Frontal cortex (tissue), 4 donors: ENCODE results near the gene GDPD5. TPM values are rescaled to one million over a fixed set of nuclear protein-coding genes. Genes with fewer than 3 reads are reported as not detected.

Source experiments
- DNase-seq, 2 donors: peaks; one replicate each; pipeline ENCODE4 v3.0.0; 2012; ENCODE audit warnings: low spot score in 2 of 2
- FAIRE-seq: peaks from 2 replicates; lab custom pipeline; 2012; peaks lifted over from hg19 to GRCh38; lab: Jason Lieb, UNC
- total RNA-seq: library from RNA; depleted of rRNA; stranded (reverse); fragments of >200 nt; gene quantifications from one replicate; pipeline ENCODE4 v1.2.3, GENCODE V29; 2014
- donor health status: control.
- donor health status: control.
- donor health status: control.

The GDPD5 gene
- total RNA-seq, 1 donor from 2014 or later = 12.2 TPM

DNA sequence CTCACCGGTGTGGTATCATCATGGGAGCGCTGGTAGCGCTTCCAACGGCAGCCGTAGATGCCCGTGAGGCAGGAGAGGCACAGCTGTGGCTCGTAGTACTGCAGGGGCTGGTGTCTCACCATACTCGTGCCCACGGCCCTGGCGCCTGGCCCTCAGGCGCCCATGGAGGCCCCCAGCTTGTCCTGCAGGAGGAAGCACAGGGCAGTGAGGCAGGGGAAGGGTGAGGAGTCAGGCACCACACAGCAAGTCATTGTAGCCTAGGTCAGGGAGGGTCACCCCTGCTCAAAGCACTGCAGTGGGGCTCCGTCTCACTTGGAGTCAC lies 48.2 kb downstream of the GDPD5 start:
- FAIRE-seq = no peak
- no peak for DNase-seq

DNA sequence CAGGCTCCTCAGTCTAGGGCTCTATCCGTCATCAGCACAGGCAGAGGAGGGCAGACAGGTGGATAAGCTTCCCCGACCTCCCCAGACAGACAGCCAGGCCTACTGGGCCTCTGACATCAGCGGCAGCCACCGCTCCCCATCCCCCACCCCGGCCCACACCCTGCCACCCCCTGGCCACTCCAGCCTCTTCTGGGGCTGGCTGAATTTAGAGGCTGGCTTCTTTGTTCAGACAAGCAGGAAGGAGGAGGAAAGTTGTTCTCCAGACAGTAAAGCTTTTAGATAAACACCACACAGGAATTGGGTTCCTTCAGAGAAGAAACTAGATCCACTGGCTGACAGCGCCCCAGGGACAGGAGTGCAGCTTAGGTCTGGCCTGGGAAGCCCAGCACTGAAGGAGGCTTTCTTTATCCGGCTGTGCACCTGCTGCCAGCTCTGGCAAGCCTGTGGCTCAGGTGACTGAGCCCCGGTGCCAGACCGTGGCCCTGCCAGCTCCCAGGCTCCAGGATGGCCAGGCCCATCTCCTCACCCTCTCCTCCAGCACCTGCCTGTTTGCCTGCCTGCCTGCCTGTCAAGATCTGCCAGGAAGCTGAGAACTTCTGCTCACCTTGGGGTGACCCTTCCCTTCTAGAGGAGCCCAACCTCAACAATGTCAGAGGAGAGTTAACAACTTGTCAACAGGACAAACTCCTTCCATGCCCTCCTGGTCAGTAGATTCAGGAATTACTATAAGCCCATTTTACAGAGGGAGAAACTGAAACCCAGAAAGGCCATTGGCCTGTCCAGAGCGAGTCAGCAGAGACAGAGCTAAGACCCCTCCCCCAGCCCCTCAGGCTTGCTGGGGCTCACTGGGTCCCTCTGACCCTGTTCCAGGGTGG lies 48.8 kb downstream of the GDPD5 start:
- no peak for FAIRE-seq

DNA sequence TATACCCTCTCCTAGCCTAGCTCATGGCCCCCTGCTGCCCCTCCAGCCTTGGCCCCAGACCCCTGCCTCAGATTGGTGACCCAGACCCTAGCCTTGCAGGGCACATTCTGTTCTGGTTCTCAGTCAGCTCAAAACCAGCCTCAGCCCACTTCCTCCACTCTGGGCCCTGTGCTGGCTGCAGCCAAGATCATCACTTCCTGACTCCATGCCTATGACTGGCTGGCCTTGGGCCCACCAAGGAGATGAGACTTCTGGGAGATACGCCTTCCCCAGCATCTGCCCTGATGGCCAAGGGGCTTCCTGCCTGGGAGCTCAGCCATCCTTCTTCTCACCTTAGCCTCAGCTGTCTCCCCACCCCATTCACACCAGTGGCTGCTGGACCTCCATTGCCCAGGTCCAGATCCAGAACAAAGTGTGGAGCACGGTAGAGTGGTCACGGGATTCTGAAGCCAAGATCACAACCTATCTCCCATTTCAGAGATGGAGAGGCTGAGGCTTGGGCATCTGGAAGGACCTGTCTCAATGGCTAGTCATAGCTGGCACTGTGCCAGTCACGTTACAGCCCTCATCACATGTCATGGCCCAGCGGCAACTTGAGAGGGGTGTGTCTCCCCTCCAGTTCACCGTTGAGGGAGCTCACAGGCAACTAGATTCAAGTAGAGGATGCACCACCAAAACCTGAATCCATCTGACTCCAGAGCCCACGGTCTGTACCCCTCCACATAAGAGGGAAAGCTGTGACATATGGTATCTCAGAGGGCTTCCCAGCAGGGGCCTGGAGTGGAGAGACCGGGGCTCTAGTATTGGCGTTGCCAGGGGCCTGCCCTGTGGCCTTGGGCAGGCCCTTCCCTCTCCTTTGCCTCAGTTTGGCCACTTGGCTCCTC lies 49.7 kb downstream of the GDPD5 start:
- FAIRE-seq = no peak
- no peak for DNase-seq

More for the DNA sequence above, 48.8 kb downstream of the GDPD5 start:
- no peak for DNase-seq

DNA sequence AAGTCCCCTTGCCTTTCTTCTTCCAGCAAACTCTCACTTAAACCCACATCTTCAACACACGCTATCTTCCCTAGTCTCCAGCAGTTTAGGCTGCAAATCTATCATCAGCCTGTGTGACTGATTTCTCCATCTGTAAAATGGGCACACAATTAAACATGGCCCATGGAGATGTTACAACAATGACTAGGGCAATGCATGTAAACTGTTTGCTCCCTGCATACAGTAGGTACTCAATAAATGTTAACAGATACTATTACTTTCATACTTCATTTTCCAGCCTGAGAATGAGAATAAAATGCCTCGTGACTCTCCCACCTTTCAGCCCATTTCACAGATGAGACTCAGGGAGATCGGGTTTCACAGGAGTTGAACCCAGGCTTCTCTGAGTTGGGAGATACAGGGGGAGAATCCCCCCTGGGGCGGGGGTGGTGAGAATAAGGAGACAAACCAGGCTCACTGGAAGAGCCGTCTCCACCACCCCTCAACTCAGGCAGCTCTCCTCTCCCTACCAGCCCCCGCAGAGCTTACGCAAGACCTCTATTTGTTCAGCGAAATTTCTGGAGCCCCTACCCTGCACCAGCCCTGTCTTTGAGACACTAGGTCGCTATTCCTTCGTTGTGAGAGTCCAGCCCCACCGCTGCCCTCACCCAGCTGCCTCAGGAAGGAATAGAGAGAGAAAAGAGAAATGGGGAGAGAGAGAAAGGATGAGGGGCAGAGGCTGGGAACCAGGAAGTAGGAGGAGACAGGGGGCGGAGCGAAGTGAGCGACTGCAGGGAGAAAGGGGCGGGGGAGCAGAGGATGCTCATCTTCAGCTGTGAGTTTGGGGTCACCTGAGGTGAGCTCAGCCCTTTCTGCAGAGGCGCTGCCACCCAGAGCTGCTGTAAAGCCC lies 50.6 kb downstream of the GDPD5 start:
- no peak for DNase-seq

DNA sequence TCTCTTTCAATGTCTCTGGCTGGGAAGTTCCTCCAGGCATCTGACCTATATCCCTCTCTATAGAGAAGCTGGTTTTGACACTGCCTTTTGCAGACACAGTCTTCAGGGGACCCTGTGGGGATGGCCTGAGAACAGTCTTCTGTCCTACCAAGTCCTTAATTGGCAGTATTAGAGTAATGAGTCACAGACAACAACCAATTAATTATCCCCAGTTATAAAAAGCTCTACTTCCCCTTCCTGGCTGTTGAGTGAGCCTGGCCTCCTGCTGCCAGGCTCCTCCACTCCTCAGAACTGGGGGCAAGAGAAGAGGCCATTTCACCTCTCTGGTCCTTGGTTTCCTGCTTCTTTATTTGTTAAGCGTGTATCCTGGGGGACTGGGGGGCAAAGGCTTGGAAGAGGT lies 51.5 kb downstream of the GDPD5 start:
- FAIRE-seq (no peak), DNase-seq (no peak)

More for the DNA sequence above, 50.6 kb downstream of the GDPD5 start:
- FAIRE-seq = no peak

DNA sequence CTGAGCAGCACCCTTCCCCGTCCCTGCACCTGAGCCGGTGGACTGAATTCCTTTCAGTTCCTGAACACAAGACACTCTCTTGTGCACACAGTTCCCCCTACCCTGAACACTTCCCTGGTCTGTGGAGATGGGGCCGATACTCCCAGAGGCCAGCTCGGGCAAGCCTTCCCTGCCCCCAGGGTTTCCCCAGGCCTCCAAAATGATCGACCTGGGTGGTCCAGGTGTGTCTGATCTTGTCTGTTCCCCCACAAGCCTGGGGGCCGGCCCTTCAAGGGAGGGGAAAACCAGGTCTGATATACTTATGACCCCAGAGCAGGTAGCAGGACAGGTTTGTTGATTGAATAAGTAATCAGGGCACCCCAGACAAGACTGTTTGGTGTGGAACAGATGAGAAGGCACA lies 52.1 kb downstream of the GDPD5 start:
- no peak for FAIRE-seq
- DNase-seq = no peak

DNA sequence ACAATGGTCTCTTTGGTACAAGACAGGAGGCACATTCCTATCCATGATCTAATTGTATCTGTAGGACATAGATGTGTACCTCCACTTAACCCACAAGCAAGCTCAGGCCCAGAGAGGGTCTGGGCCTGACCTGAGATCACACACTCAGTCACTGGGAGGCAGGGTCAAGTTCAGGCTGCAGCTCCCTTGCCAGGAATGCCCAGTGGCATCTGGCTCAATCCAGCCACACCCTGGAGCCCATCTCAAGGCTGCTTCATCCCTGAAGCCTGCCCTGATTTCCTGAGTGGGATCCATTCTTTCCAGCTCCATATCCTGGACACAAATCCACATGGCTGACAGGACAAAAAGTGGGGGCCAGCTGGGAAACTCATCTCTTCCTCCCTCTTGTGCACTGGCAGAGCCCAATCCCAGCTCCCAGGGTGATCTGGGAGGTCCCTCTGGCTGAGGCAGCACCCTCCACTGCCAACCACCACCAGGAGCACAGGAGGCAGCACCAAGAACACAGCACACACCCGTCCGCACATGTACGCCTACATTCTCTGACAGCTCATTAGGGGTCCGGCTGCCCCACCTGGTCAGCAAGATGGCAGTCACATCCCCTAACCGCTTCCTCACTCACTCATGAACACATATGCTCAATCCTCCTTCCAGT lies 53.5 kb downstream of the GDPD5 start:
- FAIRE-seq (no peak), DNase-seq (no peak)

DNA sequence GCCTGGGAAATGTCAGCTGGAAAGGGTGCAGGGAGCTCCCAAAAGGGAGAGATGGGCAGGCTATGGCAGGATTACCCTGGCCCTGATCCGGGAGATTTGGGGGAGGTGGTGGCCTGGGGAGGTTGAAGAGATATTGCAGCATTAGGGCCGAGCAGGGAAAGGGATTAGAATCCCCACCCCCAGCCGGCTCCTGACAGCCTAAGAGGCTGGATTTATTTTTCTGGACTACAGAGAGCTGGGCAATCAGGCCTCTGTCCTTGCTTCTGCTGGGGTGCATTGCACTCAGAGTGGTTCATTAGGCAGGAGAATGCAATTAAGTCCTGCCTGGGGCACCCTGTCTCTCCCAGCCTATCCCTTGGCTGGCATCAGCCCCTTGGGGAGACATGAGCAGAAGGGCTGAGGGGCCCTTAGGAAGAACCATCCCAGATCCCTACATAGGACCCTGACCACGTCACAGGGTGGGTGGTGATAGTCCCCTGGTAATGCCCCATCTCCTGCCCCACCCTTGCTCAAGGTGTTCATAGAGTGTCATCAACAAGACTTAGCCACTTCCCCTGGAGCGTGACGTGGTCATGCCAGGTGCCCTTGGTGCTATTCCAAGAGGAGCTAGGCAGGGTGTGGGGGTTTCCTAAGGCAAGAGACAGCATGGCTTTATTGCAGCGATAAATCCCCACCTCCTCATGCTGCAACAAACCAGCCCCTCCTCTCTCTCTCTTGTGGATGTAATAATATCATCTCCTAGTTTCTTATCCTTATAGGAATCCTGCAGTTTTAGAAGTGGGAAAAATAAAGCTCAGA lies 54.4 kb downstream of the GDPD5 start:
- DNase-seq (no peak), FAIRE-seq (no peak)

DNA sequence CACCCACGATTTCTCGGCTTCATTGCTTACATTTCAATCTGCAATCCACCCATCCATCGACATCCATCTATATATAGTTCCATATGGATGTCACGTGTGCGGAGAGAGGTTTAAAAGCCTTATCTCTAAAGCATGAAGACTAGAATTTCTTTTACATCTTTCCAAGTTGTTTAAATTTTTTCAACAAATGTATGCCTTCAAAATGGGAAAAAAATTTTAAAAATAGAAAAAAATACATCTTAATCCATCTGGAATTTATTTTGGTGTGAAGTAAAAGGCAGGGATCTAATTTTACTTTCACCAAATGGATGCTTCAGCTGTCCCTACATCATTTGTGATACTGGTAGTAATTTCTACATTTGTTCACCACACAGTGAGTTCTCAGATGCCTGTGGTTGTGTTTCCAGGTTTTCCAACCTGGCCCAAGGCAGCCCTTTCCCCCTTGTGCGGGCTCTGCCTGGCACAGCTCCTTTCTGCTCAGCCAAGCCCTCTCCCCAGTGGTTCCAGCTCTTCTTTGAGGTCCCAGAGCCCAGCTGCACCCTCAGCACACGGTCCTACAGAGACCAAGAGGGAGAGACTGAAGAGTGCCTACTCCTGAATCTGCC lies 55.2 kb downstream of the GDPD5 start:
- no peak for DNase-seq

DNA sequence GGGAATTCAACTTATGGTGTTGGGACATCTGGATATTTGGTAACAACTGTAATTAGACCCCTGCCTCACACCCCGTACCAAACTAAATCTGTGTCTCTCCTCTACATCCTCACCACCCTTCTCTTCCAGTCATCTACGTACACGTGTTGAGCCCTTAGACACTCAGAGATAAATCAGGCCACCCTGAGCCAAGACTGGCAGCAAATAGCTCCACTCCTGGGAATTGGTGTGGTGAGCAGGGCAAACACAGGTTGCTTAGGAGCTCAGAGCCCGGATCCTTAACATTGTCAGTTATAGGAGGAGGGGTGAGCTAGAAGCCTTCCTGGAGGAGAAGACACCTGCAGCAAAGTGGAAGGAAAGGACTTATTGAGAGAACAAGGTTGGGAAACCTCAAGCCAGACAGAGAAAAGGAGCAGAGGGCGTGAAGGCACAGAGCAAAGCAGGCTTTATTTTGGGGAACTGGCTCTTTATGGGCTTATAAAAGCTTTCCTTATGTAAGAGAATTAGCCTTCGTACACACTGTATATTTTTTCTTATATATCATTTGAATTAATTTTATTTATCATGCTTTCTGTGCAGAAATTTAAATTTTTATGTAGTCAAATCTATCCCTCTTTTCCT lies 55.8 kb downstream of the GDPD5 start:
- FAIRE-seq = no peak
- no peak for DNase-seq

More for the DNA sequence above, 55.2 kb downstream of the GDPD5 start:
- FAIRE-seq = no peak

DNA sequence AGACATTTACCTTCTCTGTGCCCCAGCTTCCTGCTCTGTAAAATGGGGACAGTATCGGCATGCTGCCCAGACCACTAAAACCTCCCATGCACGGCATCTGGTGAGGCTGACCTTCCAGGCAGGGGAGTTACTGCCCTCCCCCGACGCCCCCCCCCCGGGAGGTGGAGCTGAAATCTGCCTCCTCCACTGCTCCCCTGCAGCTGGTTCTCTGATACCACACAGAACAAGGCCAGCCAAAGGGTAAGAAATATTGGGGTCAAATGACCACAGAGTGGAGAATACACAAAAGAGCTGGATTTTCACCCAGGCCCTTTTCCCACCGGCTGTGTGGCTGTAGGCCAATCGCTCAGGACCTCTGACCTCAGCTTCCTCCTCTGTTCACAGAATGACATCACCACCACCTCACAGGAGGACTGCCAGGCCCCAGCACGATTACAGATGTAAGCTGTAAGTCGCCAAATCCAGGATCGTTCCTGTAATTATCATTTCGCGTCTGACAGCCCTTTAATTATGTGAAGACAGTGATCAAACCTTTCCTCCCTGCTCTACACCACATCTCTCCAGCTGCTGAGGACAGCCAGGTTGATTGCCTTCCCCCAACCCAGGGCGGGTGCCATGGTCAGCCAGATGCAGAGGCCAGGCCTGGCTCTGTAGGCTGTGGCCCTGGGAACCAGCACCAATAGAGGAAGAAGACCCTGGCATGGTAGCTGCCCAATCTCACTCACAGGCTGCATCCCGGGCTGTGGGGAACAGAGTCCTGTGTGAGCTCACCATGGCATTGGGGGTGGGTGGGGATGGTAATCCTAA lies 57.0 kb downstream of the GDPD5 start:
- FAIRE-seq (no peak), DNase-seq (peak in 1 of 2 donors; percentile 42)

DNA sequence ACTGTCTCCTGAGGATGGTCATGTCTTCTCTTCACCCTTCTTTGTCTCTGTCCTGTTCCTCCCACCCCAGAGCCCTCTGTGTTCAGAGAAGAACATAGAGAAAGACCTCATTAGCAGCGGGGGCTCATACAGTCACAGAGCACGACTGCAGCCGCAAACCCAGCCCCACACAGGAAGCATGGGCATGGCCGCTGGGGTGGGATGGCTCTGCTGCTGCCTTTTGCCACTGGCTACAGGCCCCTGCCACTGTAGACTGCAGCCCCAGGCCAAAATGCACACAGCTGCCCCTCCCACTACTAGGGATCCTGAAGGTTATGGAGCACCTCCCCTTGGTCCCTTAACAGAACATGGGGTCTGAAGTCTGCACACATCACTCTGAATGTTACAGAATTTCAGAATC lies 57.9 kb downstream of the GDPD5 start:
- FAIRE-seq = no peak
- no peak for DNase-seq

DNA sequence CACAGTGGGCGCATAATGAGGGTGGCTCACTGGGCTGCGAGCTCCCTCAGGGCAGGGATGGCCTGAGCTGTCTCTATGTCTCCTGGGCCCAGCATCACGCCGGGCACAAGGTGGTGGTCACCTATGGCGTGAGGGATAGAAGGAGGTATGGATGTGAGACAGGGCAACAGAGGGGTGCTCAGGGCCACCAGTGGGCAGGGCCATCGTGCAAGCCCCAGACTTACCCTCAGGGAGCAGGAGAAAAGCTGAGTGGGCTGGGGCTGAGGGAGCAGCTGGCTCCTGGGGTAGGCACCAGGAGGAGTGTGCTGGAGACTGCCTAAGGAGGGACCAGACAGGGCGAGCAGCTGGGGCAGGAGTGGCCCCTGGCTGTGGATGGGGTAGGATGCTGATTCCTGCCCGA lies 58.4 kb downstream of the GDPD5 start:
- DNase-seq = no peak
- no peak for FAIRE-seq

DNA sequence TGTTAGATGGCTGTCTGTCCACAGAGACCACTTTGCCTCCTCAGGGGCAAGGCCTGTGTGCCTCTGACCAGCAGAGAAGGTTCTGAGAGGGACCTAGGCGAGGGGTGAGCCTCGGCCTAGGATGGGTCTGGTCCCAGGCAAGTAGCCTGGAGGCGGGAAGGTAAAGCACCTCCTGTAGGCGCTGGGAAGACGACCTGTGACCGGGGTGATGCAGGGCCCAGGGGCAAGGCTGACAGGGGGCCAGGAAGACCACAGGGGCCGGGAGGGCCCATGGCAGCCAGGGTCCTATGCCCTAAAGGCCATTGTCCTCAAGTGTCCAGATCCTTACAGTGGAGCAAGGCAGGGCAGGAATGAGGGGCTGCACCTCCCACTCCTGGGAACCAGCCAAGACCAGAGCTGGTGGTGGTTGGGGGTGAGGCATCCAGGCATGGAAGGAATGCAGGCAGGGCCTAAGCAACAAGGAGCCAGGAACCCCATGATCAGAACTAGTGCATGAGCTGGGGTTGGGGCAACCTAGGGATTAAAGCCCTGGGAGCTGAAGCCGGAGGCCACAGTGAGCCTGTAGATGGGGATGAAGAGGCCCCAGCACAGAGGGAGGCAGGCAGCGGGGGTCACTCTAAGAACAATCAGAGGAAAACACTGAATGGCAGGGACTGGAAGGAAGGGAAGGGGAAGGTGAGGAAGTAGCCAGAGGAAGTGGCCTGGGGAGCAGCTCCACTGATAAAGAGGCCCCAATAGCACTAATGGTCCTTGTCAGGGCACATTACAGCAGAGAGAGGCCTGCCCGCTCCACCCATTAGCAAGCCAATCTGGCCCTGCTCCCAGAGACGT lies 59.8 kb downstream of the GDPD5 start:
- FAIRE-seq = no peak
- no peak for DNase-seq

DNA sequence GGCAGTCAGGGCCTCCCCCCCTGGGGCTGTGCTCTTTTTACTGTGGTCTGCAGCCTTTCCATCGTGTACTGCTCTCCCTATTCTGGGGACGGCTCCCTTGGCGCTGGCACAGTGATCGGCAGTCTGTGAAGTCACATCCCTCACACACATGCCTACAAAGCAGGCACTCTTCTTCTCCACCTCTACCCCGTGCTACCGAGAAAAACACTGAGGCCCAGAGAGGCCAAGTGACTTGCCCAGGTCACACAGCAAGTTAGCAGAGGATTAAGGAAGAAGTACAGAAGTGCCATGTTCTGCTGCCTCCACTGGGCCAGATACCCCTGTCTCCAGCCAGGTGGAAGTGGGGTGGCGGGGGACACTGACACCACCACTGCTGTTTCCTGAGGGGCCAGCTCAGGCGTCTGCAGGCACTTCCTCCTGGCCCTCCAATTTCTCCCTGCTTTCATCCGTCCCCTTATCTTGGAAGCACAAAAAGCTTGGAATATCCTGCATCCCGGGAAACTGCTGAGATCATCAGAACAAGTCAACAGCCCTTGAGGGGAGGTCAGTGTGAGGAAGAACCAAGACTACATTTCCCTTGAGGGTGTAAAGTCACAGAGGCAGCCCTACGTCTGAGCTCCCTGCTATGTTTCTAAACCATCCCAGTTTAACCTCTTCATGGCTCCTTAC lies 62.5 kb downstream of the GDPD5 start:
- DNase-seq (no peak), FAIRE-seq (no peak)
